GM19099 (cell line): ENCODE measurements around the gene PROZ.

Experiments
- POLR2A ChIP-seq: IDR thresholded peaks from 3 replicates; pipeline ENCODE4 v1.6.1; 2011; ENCODE audit warnings: low read depth; ENCODE audit not compliant: insufficient read length; ENCODE audit errors: extremely low read depth

Gene PROZ

GRCh38 chr13:113129480-113129879, 29.0 kb upstream of the PROZ start:
- no peak for TF ChIP-seq POLR2A

GRCh38 chr13:113129921-113130750, 28.3 kb upstream of the PROZ start:
- TF ChIP-seq POLR2A: no peak

GRCh38 chr13:113135281-113135760, 23.1 kb upstream of the PROZ start:
- TF ChIP-seq POLR2A: no peak

- no peak for TF ChIP-seq POLR2A
Measured at GRCh38 chr13:113137691-113138298, 20.7 kb upstream of the PROZ start.

DNA sequence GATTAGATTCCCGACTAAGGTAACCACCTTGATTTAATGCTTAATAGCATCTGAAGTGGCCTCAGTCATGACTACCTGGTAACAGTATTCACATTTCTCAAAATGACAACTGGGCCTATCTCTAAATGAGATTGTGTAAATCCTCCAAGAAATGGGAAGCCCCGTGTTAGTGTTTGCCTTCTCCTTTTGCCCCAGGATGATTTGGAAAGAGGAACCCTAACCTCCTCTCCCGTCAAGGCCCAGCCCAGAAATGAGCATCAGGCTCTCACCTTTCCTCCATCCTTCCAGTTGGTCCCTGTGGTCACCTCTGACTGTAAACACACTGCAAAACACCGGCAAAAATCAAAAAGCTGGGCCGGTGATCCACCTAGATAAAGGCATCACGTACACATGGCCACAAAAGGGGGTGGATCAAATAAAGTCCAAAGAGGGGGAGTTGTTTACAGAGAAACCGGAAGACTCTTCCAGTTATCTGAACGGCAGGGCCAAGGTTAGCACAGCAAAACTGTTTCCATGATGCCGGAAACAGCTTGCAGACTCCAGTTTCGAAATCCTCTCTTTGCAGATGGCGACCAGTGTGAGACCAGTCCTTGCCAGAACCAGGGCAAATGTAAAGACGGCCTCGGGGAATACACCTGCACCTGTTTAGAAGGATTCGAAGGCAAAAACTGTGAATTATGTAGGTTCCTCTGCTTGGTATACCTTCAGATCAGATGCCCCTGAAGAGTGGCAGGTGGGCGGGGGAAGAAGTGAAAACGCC, 19.5 kb upstream of the PROZ start:
- no peak for TF ChIP-seq POLR2A

DNA sequence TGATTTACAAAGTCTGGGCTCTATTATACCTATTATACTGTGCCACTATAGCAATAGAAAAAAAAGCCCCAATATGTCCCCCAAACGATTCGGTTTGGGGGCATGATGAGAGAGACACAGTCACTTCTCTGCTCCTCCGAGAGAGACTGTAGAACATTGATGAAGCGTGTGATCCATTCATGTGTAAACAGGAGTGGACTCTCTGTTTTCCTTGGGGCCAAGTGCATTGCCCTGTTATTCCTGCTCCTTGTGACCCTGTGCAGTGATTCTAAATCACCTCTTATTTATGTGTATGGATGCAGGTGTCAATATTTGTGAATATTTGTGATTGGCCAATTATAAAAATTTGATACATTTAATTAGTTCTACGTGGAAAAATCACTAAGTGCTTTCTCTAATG, 18.9 kb upstream of the PROZ start:
- TF ChIP-seq POLR2A: no peak

GRCh38 chr13:113140677-113141600, 17.5 kb upstream of the PROZ start:
- no peak for TF ChIP-seq POLR2A

DNA sequence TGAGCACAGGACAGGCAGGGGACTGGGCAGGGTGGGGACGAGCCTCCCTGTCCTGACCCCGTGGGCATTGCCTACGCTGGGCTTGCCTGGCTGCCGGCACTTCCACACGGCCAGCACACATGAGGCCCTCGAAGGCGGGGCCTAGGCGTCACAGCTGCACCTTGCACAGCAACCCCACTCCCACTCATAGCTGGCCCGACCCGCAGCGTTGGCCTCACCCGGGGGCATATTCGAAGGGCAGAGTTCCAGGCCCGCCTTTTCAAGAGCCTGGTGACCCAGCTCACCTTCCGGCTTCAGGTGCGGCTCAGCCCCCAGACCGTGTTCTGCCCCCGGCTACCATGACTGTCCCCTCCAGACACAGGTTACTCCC, 16.9 kb upstream of the PROZ start:
- no peak for TF ChIP-seq POLR2A

DNA sequence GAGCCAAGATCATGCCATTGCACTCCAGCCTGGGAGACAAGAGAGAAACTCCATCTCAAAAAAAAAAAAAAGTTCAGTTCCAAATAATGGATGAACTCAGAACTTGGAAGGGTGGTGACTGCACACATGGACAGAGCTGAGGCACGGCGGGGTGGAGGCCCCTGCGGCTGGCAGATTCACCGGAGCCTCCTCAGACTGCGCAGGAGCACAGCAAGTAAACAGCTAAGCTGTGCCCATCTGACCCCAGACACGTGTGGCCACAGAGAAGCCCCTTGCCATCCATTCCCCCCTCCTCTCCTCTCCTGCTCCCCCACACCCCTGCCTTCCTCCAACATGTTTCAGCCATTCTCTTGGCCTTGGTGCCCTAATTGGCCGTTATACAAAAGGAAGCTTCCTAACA, 15.6 kb upstream of the PROZ start:
- TF ChIP-seq POLR2A: no peak

GRCh38 chr13:113143466-113144254, 14.8 kb upstream of the PROZ start:
- no peak for TF ChIP-seq POLR2A

GRCh38 chr13:113144255-113144629, 14.2 kb upstream of the PROZ start:
- no peak for TF ChIP-seq POLR2A

DNA sequence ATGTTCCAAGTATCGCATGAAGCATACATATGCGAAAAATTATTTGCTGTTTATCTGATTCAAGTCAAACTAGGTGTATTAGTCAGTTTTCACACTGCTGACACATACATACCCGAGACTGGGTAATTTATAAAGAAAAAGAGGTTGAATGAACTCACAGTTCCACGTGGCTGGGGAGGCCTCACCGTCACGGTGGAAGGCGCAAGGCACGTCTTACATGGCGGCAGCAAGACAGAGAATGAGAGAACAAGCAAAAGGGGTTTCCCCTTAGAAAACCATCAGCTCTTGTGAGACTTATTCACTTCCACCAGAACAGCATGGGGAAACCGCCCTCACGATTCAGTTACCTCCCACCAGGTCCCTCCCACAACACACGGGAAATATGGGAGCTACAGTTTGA, 13.0 kb upstream of the PROZ start:
- no peak for TF ChIP-seq POLR2A

- no peak for TF ChIP-seq POLR2A
Measured at GRCh38 chr13:113145911-113146598, 12.4 kb upstream of the PROZ start.
